Stimulated activated CD8-positive, alpha-beta memory T cell treated with anti-CD3 and anti-CD28 coated beads, Interleukin-4, amount 100 ng/mL, for 24 hours (primary cell): ENCODE data around the gene RBFOX1.

Source experiments
- DNase-seq: peaks from one replicate; pipeline ENCODE4 v3.0.0-alpha.2; 2020; ENCODE audit warnings: low read depth

The RBFOX1 gene

DNA sequence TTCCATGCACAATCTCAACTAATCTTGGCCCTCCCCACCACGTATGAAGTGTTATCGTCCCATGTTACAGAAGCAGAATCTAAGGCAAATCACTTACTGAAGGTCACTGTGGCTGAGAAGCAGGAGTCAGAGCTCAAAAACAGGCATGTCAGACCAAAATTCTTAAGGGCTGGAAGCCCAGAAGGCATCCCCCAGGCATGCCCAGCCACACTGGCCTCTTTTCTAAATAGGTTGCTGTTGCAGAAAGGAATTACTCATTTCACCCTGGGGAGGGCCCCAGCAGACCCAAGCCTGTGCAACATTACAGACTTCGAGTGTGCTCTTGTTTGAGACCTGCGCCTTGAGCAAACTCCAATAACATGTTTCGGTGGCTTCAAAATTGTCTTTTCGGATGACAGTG is 194.1 kb downstream of the RBFOX1 start:
- DNase-seq, result no peak

DNA sequence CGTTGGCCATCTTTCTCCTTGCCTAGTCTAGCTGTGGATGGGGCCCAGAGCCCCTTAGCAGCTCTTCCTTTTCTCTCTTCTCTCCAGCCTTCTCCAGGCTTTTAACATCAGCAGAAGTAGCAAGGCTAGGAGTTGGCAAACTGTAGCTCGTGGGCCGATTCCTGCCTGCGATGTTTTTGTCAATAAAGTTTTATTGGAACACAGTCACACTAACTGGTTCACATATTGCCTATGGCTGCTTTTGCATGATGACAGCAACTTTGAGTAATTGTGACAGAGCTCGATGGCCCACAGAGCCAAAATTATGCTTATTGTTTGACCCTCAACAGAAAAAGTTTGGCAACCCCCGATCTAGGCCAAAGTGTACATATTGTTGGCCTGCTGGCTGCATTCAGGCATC is 199.9 kb downstream of the RBFOX1 start:
- DNase-seq, result no peak

DNA sequence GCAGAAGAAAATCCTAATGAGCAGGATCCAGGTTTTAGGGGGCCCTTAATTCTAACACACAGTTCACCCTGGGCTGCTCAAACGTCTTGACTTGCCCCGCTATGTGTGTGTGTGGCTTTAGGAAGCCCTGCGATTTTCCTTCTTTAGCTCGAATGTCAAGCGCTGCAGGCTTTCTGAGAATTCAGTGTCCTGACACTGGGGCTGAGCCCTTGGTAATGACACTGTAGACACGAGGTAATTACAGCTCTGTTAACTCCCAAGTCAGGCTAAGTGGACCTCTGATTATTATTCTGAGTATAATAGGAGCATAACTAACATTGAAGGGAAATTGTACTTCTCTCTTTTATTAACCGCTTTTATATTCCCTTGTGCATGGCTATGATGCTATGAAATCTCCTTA is 202.1 kb downstream of the RBFOX1 start:
- DNase-seq, result no peak

DNA sequence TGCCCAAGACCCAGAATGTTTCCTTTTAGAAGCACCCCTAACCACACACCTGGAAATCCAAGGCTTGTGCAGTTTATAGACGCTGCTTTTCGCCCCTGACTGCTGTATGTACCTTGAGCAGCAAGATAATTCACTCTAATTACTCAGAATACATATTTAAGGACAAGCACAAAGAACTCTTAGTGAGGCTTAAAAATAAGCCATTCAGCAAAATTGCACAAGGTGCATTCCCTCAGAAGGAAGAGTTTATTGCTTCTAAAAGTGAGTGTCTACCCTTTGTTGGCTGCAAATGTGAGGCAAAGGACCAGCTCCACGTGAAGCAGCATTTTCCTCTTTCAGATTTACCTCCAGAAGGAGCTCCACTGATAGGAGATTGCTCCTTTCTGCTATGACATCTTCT is 208.4 kb downstream of the RBFOX1 start:
- no peak for DNase-seq

DNA sequence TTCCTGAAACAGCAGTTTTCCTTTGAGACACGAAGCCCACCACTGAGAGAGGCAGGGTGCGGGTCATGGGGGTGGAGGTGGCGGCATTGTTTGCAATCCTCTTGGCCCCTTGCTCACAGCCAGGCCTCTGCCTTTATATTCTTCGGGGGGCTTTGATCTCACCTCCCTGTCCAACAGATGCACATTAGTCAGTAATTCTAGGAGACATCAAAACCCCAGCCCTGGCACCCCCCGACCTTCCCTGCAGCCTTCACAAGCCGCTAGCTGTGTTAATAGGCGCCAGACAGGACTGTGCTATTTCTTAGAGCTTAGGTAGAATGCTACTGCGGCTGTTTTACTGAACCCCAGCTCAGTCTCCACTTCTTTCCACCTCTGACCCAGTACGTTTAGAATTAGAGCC is 212.6 kb downstream of the RBFOX1 start:
- DNase-seq, result no peak

DNA sequence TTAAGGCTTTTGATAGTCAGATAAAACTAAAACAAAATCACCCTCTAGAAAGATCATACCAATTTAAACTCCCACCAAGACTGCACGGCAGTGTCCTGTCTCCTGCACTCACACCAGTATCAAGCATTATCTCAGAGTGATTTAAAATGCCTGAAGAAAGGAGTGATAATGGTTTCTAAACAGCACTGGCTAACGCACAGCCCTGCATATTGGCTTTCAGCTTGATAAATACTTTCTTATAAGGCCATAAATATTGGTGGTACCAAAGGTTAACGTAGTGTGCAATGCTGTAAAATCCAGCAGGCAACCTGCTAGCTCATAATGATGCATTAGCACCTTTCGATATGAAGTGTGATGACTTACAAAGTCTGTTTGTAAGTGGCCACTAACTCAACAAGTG is 214.3 kb downstream of the RBFOX1 start:
- no peak for DNase-seq

DNA sequence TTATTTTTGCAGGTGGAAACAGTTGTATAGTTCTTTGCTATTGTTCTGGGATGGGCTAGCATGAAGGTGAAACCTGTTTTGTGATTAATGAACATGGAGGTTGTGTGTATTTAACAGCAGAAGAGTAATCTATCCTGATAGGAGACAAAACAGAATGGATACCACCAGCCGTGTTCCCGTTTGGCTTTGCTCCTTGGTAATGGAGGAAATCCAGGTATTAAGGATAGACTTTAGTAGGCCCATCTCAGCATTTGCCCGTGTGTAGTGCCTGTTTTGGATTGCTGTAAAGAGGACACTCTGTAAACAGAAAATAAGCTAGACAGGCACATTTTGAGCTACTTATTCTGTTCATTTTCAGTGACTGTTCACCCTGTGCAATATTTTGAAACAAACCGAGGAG is 215.1 kb downstream of the RBFOX1 start:
- DNase-seq, result no peak

DNA sequence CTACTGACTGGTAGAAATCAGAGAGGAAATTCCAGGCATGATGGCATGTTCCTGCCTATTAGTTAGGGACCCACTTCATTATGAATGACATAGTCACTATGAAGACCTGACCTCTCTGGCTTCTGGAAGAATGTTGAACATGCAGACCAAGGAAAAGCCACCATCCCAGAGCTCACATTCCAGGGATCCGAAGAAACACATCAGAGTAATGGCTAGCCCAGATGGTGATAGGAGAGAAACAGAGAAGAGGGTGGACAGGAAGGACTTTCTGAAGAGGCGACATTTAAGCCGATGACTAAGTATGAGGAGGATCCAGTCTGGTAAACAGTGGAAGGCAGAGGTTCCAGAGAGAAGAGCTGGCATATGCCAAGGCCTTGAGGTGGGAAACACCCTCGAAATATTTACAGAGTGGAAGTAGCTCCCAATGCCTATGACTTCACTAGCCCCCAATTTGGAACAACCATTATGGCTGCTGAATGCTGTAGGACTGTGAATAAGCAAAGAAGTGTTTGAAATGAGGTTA is 216.2 kb downstream of the RBFOX1 start:
- DNase-seq, result no peak

DNA sequence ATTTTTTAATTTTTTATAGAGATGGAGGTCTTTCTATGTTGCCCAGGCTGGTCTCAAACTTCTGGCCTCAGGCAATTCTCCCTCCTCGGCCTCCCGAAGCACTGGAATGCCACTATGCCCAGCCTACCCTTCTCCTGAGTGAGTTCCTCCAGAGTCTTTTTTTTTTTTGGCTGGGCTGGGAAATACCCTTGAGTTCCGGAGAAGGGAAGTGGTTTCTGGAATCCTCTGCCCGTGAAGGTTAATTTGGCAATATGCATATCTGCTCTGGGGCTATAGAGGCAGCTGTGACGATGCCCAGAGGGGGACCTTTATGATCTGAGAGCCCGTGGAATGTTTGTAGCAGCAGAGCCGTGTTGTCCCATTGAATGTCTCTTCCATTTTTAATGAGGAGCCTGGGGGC is 217.5 kb downstream of the RBFOX1 start:
- DNase-seq, result no peak

DNA sequence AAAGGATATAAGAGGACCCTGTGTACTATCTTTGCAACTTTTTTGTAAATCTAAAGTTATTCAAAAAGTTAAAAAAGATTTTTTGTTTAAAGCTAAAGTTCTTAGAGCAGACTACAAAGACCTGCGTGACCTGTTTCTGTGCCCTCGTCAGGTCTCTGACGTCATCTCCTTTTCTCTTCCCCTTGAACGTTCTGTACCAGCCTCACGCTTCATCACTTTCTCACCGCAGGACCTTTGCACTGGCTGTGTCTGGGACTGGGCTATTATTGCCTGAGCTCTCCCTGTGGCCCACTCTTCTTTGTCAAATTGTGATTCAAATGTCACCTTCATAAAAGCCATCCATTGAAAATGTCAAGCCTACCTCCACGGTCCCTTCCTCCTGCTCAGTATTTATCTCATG is 222.8 kb downstream of the RBFOX1 start:
- DNase-seq, result no peak

DNA sequence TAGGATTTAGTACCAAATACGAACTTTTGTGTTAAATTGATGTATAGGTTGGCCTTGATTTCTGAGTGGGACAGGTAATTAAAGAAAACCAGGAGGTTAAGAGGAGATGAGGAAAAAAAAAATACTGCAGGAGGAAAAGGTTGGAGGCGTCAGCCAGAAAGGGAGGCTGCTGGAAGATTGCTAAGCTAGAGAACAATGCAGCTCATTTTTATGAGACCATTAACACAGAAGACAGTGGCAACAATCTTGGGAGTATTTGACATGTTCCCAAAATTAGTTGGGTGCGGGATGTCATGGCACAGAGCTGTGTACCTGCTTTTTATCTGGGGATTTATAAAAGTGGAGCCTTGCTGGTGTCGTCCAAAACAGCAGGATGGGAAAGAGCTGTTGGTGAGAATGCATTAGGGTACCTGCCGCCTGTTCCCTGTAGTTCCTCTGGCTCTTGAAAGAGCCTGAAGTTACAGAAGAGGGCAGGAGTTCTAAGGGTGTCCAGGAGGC is 229.3 kb downstream of the RBFOX1 start:
- no peak for DNase-seq

DNA sequence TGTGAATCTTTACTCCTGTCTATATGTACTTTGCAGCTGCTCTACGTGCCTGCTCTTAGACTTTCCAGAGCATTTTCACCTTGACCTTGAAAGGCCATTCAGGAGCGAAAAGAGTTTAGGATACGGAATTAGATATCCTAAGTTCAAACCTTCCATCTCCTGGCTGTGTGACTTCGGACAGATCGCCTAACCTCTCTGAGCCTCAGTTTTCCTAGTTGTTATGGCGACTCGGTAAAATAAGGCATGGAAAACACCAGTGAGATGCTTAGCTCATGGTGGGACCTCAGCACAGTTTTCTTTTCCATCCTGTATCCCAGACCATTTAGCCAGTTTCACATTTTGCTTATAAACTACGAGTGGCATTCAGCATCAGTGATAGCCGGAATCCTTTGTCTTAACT is 233.7 kb downstream of the RBFOX1 start:
- DNase-seq, result no peak

DNA sequence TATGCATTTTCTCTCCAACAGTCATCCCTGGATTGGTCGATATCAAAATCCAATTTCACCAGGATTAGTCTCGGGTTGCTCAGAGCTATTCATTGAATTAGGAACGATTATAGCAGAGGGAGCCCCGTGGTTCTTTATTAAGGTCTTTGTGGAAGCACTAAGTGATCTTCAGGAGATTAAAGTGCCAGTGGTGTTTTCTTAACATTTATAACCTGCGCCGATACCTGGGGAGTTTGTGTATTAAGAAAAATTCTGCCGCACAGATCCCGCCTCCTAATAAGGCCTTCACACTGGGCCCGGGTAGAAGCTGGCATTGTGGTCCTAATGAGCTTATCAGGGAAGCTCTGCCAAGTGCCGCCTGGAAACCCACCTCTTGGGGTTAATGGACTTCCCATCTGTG is 238.7 kb downstream of the RBFOX1 start:
- DNase-seq, result no peak

DNA sequence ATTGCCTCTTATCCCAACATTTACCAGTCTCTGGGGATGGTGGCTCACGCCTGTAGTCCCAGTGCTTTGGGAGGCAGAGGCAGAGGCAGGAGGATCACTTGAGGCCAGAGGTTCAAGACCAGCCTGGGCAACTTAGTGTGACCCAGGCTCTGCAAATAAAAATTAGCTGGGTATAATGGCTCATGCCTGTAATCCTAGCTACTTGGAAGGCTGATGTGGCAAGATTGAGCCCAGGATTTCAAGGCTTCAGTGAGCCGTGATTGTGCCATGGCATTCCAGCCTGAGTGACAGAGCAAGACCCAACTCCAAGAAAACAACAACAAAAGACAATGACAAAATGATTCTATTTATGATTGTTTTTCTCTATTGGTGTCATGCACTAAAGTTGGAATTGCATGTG is 244.9 kb downstream of the RBFOX1 start:
- no peak for DNase-seq

DNA sequence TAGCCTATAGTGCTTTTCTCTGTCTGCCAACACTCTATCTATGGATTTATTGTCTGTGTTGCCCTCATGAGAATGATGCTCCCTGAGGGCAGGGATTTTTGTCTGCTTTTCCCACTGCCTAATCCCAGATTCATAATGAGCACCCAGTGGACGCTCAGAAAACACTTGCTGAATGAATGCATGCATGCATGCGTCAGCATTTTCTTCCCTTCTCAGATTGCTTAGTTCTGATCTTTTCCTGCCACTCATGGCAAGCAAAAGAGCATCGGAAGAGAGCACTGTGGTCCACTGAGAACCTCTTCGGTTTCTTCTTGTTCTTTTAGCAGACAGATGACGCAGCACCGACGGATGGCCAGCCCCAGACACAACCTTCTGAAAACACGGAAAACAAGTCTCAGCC is 246.8 kb downstream of the RBFOX1 start:
- no peak for DNase-seq

DNA sequence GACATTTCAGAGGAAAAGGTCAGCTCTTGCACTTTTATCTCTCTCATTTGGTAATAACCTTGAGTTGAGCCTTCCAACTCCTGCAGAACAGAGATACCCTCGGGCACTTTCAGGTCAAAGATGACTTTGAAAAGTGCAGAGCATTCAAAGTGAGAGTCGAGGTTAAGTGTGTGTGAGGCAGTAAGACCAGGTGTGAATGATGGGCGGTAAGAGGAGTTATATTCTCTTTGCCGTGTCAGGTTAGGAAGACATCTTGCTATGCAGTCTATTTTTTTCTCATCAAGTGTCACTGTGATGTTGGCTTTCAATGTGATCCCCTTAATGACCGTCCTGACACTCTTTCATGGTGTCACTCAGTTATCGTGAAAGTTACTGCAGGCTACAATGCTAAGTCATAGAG is 248.5 kb downstream of the RBFOX1 start:
- no peak for DNase-seq

DNA sequence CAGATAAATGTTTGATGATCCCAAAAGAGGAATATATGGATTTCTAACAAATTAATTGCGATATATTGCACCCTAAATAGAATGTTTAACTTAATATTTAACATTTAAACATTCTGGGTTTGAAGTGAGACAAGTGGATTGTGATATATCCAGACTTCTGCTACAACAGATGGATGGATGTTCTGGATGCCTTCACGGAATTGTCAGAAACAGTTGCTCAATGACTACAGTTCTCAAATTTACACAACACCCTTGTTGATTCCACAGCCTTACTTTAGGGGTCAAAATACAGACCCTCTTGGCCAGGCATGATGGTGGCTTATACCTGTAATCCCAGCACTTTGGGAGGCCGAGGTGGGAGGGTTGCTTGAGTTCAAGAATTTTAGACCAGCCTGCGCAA is 250.8 kb downstream of the RBFOX1 start:
- DNase-seq, result no peak

DNA sequence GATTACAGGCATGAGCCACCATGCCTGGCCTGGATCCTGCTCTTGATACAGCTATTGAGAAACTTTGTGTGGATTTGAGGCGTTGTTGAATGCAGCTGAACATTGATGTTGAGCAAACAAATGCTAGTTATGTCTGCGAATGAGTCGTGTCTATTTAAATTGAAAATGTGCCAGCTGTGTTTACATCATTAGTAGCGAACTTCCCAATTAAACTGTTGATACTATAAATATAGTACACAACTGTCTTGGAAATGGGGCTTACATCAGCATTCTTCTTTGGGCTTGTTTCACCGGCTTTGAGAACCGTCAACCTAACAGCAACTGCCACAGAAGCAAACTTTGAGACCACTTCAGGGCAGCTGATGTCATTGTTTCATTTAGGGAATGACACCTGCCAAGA is 251.9 kb downstream of the RBFOX1 start:
- no peak for DNase-seq

DNA sequence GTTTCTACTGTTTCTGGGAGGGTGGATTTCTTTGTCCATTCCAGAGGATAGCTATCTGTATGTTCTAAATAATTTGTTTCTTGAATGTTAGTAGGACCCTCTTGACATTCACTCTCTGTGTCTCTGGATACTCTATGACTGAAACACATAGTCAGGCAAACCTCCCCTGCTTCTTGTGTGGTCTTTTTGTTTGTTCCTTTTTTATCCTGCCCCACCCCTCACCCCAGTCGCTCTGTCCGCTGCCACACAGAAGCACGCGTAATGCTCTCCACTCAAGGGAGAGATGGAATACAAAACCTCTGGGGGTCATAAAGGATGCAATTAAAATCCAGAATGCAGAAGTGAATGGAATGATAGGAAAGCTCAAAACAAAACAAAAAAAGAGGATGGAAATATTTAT is 253.1 kb downstream of the RBFOX1 start:
- no peak for DNase-seq

DNA sequence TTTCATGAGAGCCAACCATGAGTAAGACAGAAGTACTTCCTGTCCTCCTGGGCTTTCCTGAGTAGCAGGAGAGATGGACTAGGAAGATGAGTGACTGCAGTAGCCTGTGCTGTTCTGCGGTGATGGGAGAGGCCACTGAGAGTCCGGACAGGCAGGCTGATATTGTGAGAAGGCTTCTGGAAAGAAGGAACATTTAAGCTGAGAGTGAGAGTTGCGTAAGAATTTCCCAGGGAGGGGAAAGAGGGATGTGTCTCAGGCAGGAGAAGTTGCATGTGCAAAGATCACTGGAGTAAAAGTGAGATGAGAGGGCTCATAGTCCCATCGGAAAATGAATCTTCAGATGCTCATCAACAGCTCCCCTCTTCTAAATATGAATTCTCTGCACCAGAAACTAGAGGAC is 258.3 kb downstream of the RBFOX1 start:
- DNase-seq, result no peak

DNA sequence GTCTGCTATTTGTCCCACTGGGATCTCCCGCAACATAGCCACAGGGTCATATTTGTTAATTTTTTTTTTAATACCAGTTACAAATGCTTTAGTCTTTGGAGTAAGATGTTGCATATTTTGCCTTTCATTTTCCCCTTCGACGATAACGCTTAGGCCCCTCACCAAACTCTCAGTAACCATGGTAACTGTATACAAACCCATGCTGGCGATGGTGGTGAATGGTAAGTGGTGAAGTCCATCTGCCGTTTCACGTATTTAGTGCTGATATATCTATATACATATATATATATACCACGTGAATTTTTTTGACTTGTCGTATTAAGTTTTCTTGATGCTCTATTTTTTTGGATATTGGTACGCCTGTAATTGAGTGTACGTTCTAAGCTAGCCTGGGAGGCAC is 263.7 kb downstream of the RBFOX1 start:
- no peak for DNase-seq

DNA sequence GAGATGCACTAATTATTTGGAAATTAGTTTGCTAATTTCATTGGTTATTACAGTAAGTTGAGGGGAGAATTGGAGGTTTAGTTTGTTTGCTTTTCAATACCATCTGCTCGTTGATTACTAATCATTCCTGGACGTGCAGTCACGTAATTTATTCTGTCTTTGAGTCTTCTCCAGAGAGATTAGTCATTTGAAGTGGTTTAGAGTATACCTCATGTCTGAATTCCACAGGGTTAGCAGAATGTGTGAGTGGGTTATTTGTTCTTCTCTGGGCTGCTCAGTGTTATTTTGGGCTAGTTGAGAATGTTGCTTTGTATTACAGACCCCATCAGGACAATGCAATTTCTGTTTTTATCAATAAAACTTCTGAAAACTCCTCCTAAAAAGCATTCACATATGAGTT is 265.0 kb downstream of the RBFOX1 start:
- no peak for DNase-seq

DNA sequence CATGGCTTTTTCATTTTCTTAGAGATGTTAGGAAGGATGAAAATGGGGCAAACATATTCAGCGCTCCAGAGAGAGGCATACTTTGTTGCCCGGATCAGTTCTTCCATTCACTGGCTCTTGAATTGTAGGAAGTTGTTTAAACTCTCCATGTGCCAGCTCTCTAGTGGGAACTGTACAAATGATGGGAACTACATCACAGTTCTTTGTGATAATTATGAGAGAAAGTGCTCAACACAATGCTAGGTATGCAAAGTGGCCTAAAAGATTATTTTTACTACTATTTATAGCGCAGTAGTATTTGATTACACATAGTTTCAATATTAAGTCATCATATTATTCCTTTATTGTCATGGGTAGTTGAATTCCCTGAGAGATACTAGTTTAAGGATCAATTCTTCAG is 268.5 kb downstream of the RBFOX1 start:
- DNase-seq, result no peak

DNA sequence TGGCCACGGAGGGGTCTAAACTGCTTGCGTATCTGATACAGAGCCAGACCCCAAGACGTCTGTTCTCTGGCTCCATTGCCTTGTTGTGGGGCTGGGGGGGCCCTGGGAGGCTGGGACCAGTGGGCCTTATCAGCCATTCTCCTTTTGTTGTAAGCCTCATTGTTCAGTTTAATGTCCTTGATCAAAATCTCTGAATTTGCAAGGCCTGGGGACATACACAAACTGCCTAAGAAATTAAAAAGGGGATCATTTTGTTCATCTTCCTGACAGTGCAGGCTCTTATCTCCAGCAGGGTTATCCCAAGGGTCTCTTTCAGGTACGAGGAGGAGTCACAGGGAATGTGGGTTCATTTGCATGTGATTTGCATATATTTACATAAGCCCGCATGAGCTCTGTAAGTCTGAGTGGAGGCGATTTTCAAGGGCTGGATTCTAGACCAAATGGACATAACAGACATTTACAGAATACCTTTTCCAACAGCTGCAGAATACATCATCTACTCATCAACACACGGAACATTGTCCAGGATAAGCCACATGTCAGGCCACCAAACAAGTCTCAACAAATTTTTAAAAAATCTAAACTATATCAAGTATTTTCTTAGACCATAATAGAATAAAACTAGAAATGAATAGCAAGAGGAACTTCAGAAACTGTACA is 269.8 kb downstream of the RBFOX1 start:
- no peak for DNase-seq
